HG03159 (cell line): Measurements from ENCODE around the gene PHF14.
A peak's percentile ranks its signal among the peaks of the same experiment; 100 is the strongest.
"Not testable (repeated sequence)": the region's sequence is repeated elsewhere in the genome, so short reads cannot be mapped to it uniquely, and the experiment has no call there.

ENCODE experiments used
- ATAC-seq: cut with Tn5 transposase; IDR thresholded peaks from one replicate; pipeline ENCODE4 v1.9.1; 2021; ENCODE audit warnings: mild to moderate bottlenecking, moderate library complexity; ENCODE audit not compliant: unreplicated experiment

PHF14 gene

GRCh38 chr7:10973061-10973941, at the start of gene PHF14:
Gene PHF14, plus strand, starts transcription at chr7:10973872. Its CDS starts 452 bp downstream, at chr7:10974324.
- peak; percentile 96 for ATAC-seq

GRCh38 chr7:10924370-10924769, 49.3 kb upstream of the PHF14 start:
- ATAC-seq: no peak

- not testable (repeated sequence) for ATAC-seq
Observed at GRCh38 chr7:10928203-10928602, 45.5 kb upstream of the PHF14 start.

- ATAC-seq: no peak
Observed at GRCh38 chr7:10930551-10930950, 43.1 kb upstream of the PHF14 start.

GRCh38 chr7:10931161-10931560, 42.5 kb upstream of the PHF14 start:
- no peak for ATAC-seq

- ATAC-seq: no peak
Observed at GRCh38 chr7:10934292-10934691, 39.4 kb upstream of the PHF14 start.

GRCh38 chr7:10939237-10939910, 34.3 kb upstream of the PHF14 start:
- ATAC-seq: peak; percentile 5

- ATAC-seq: peak; percentile 90
Observed at GRCh38 chr7:10939911-10940703, 33.6 kb upstream of the PHF14 start.

- no peak for ATAC-seq
Observed at GRCh38 chr7:10940704-10941355, 32.8 kb upstream of the PHF14 start.

GRCh38 chr7:10950494-10950893, 23.2 kb upstream of the PHF14 start:
- ATAC-seq: no peak

GRCh38 chr7:10950974-10951578, 22.6 kb upstream of the PHF14 start:
- ATAC-seq: not testable (repeated sequence)

GRCh38 chr7:10952588-10952987, 21.1 kb upstream of the PHF14 start:
- no peak for ATAC-seq

- not testable (repeated sequence) for ATAC-seq
Observed at GRCh38 chr7:10953078-10953750, 20.5 kb upstream of the PHF14 start.

GRCh38 chr7:10956528-10956927, 17.1 kb upstream of the PHF14 start:
- no peak for ATAC-seq

- not testable (repeated sequence) for ATAC-seq
Observed at GRCh38 chr7:10960242-10960641, 13.4 kb upstream of the PHF14 start.

GRCh38 chr7:10965016-10965415, 8.7 kb upstream of the PHF14 start:
- not testable (repeated sequence) for ATAC-seq

GRCh38 chr7:10972174-10972573, 1.5 kb upstream of the PHF14 start:
- no peak for ATAC-seq

GRCh38 chr7:10973942-10974911, 555 bp downstream of the PHF14 start:
- ATAC-seq: peak; percentile 28

GRCh38 chr7:10977113-10977512, 3.4 kb downstream of the PHF14 start:
- no peak for ATAC-seq
